Tibial nerve (tissue), 4 donors: ENCODE results near the gene PSMD12. TPM values are rescaled to one million over a fixed set of nuclear protein-coding genes. Genes with fewer than 3 reads are reported as not detected.
"Not testable (repeated sequence)": the region's sequence is repeated elsewhere in the genome, so short reads cannot be mapped to it uniquely, and the experiment has no call there.

Experiments used
- DNase-seq, 2 donors: peaks; one replicate each; pipeline ENCODE4 v3.0.0-alpha.2; 2019; ENCODE audit warnings: low spot score in 2 of 2
- H3K27ac ChIP-seq, 4 donors: fragments of 200-600 bp; sonication (generic) in 3 of 4; one replicate each; pipeline ENCODE4 v1.5.1; 2017 to 2019; ENCODE audit warnings: mild to moderate bottlenecking in 1 of 4
- H3K27me3 ChIP-seq, 2 donors: fragments of 200-600 bp; sonication (generic) in 1 of 2; one replicate each; pipeline versions ENCODE4 v1.5.1 to v1.6.0; 2017 to 2019
- H3K36me3 ChIP-seq, 3 donors: fragments of 200-600 bp; sonication (generic); one replicate each; pipeline ENCODE4 v1.5.1; 2018 to 2019
- H3K4me1 ChIP-seq, 4 donors: fragments of 200-600 bp; sonication (generic) in 3 of 4; one replicate each; pipeline ENCODE4 v1.5.1; 2017 to 2019
- H3K4me3 ChIP-seq, 4 donors: fragments of 200-600 bp; sonication (generic) in 3 of 4; one replicate each; pipeline ENCODE4 v1.5.1; 2017 to 2019; ENCODE audit warnings: mild to moderate bottlenecking in 1 of 4, moderate library complexity in 1 of 4
- H3K9me3 ChIP-seq, 4 donors: fragments of 200-600 bp; sonication (generic) in 3 of 4; one replicate each; pipeline ENCODE4 v1.5.1; 2017 to 2019
- EP300 ChIP-seq, 2 donors: sonication (generic); formaldehyde crosslinking; IDR thresholded peaks; one replicate each; pipeline ENCODE4 v1.6.1; 2017; ENCODE audit warnings: antibody characterized with exemption in 2 of 2, mild to moderate bottlenecking in 1 of 2
- POLR2A ChIP-seq, 2 donors: fragments of 450-650 bp; IDR thresholded peaks; one replicate each; pipeline ENCODE4 v1.6.1; 2017; ENCODE audit warnings: antibody characterized with exemption in 2 of 2, mild to moderate bottlenecking in 2 of 2, moderate library complexity in 2 of 2
- WGBS, 2 donors: methylation state at CpG; one replicate each; pipeline ENCODE4 v1.1.5; 2018; 5-methylcytosine and 5-hydroxymethylcytosine counted together
- total RNA-seq, 4 donors: library from RNA; depleted of rRNA; stranded (reverse); fragments of >200 nt; gene quantifications; one replicate each; pipeline ENCODE4 v1.1.0, GENCODE V29; 2016
- TF ChIP-seq, protein P1 (sequence below), 5 experiments: fragments of 200-600 bp in 3 of 5; fragments of 450-650 bp in 2 of 5; sonication (generic) in 3 of 5; IDR thresholded peaks; one replicate each; pipeline ENCODE4 v1.5.1; 2016 to 2019; ENCODE audit warnings: antibody characterized with exemption in 5 of 5, mild to moderate bottlenecking in 3 of 5, moderate library complexity in 2 of 5

The PSMD12 gene
- total RNA-seq, 4 donors from 2014 or later: 16.1 to 24.7 (median 22.4) TPM

DNA sequence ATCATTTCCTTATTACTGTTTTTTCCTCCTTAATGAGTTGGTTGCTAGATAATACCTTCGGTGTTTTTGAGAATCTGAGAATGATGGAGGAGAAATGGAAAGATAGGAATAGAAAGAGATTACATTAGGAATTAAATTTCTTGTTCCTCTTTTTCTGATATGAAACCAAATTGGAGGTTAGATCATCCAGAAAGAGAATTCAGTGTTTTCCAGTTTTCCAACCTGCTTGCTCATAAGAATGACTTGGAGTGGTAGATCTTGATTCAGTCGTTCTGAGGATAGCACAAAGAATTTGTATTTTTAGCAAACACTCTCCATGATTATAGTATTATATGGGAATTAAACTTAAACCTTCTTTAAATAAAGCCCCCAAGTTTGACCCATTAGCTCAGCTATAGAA is 46.6 kb upstream of the PSMD12 start:
- Histone ChIP-seq H3K27ac (no peak overlapping the region), H3K9me3 (peaks cover 0 to 4% (median 0%) of the 10 kb centered on the region in 4 donors), H3K4me3 (no peak overlapping the region), H3K4me1 (peaks cover 0 to 4% (median 0%) of the 10 kb centered on the region in 4 donors), H3K27me3 (no peaks in the 10 kb centered on the region), H3K36me3 (no peaks in the 10 kb centered on the region)
- no peak for TF ChIP-seq POLR2A (IDR thresholded peaks at IDR 0.05)
- TF ChIP-seq, protein P1, sequence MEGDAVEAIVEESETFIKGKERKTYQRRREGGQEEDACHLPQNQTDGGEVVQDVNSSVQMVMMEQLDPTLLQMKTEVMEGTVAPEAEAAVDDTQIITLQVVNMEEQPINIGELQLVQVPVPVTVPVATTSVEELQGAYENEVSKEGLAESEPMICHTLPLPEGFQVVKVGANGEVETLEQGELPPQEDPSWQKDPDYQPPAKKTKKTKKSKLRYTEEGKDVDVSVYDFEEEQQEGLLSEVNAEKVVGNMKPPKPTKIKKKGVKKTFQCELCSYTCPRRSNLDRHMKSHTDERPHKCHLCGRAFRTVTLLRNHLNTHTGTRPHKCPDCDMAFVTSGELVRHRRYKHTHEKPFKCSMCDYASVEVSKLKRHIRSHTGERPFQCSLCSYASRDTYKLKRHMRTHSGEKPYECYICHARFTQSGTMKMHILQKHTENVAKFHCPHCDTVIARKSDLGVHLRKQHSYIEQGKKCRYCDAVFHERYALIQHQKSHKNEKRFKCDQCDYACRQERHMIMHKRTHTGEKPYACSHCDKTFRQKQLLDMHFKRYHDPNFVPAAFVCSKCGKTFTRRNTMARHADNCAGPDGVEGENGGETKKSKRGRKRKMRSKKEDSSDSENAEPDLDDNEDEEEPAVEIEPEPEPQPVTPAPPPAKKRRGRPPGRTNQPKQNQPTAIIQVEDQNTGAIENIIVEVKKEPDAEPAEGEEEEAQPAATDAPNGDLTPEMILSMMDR (IDR thresholded peaks at IDR 0.05): no peak
- TF ChIP-seq EP300 (IDR thresholded peaks at IDR 0.05): no peak
- DNase-seq: no peak
- 63 to 68% methylated on average over 2 of the region's 2 CpGs for whole genome bisulfite sequencing, 2 donors

DNA sequence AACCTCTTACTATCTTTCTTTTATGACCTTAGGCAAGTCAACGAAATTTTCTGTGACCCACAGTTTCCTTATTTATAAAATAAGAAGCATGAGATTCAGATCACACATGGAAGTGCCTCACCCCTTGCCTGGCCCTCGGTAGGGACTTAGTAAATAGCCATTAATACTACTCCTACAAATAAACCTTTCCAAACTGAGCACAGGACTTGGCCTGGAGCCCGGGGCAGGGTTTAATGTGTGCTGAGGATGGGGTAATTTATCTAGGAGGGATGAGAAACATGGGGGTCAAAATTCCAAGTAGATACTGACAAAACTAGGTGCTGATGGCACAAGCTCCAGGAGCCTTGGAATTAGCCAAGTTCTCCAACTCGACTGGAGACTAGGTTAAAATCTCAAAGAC is 45.7 kb upstream of the PSMD12 start:
- H3K27me3 ChIP-seq: no peaks in the 10 kb centered on the region
- H3K27ac ChIP-seq: no peak overlapping the region
- peaks cover 0 to 4% (median 0%) of the 10 kb centered on the region in 4 donors for H3K4me1 ChIP-seq
- no peaks in the 10 kb centered on the region for H3K36me3 ChIP-seq
- H3K4me3 ChIP-seq: no peak overlapping the region
- TF ChIP-seq EP300 (IDR thresholded peaks at IDR 0.05) (no peak), POLR2A (IDR thresholded peaks at IDR 0.05) (no peak)
- TF ChIP-seq, protein P1 (IDR thresholded peaks at IDR 0.05): no peak
- no peak for DNase-seq
- H3K9me3 ChIP-seq: peaks cover 0 to 4% (median 0%) of the 10 kb centered on the region in 4 donors
- 60 to 63% methylated on average over 4 of the region's 4 CpGs for WGBS, 2 donors

DNA sequence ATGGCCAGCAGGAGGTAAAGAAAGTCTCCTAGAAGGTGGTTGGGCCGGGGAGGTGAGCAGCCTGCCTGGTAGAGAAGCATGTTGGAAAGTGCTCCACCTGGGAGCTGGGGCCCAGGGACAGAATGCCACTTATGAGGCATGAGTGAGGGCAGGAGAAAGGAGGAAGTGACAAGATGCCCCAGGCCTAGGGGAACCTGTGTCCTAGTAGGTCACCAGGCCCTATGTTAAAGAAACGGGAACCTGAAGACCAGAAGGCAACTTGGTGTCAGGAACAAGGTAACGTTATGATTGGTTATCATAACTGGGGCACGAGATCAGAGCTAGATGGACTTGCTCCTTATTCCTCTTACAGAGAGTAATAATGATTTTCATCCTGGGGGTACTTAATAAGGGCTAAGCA is 45.0 kb upstream of the PSMD12 start:
- 91% methylated on average over 4 of the region's 4 CpGs for WGBS, 2 donors
- no peak for TF ChIP-seq POLR2A (IDR thresholded peaks at IDR 0.05)
- TF ChIP-seq EP300 (IDR thresholded peaks at IDR 0.05): no peak
- TF ChIP-seq, protein P1 (IDR thresholded peaks at IDR 0.05): no peak
- peaks cover 0 to 4% (median 0%) of the 10 kb centered on the region in 4 donors for H3K9me3 ChIP-seq
- no peak overlapping the region for H3K4me3 ChIP-seq
- no peaks in the 10 kb centered on the region for H3K36me3 ChIP-seq
- H3K27ac ChIP-seq: no peak overlapping the region
- no peak for DNase-seq
- no peaks in the 10 kb centered on the region for H3K27me3 ChIP-seq
- H3K4me1 ChIP-seq: peaks cover 0 to 4% (median 0%) of the 10 kb centered on the region in 4 donors

DNA sequence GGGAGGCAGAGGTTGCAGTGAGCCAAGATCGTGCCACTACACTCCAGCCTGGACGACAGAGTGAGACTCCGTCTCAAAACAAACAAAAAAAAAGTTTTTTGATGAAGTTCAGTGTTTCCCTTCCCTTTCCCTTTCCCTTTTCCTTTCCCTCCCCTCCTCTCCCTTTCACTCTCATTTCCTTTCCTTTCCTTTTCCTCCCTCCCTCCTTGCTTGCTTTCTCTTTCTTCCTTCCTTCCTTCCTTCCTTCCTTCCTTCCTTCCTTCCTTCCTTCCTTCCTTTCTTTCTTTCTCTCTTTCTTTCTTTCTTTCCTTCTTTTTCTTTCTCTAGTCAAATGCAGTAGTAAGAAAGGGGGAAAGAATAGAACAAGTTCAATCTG is 42.1 kb upstream of the PSMD12 start:
- not testable (repeated sequence) for DNase-seq, H3K4me3 ChIP-seq, H3K9me3 ChIP-seq, H3K27me3 ChIP-seq, H3K36me3 ChIP-seq, H3K27ac ChIP-seq, H3K4me1 ChIP-seq
- WGBS, 2 donors: 54 to 88% methylated on average over 3 of the region's 3 CpGs

DNA sequence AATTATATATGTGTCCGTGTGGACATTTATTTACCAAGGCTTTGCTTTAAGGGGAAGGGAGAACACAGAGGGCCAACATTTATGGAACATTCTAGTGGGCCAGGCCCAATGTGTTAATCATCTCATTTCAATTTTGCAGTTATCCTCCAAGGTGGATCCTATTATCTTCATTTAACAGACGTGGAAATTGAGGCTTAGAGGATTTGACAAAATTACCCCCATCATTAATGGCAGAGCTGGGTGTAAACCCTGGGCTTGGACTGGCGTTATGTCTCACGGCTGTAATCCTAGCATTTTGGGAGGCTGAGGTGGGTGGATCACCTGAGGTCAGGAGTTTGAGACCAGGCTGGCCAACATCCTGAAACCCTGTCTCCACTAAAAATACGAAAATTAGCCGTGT is 37.1 kb upstream of the PSMD12 start:
- H3K4me3 ChIP-seq: no peak overlapping the region
- DNase-seq: no peak
- H3K9me3 ChIP-seq: no peaks in the 10 kb centered on the region
- no peak for TF ChIP-seq POLR2A (IDR thresholded peaks at IDR 0.05)
- no peak for TF ChIP-seq EP300 (IDR thresholded peaks at IDR 0.05)
- TF ChIP-seq, protein P1 (IDR thresholded peaks at IDR 0.05): no peak
- WGBS, 2 donors: 88 to 89% methylated on average over 6 of the region's 6 CpGs
- no peaks in the 10 kb centered on the region for H3K36me3 ChIP-seq
- no peaks in the 10 kb centered on the region for H3K27me3 ChIP-seq
- no peaks in the 10 kb centered on the region for H3K4me1 ChIP-seq
- no peak overlapping the region for H3K27ac ChIP-seq

DNA sequence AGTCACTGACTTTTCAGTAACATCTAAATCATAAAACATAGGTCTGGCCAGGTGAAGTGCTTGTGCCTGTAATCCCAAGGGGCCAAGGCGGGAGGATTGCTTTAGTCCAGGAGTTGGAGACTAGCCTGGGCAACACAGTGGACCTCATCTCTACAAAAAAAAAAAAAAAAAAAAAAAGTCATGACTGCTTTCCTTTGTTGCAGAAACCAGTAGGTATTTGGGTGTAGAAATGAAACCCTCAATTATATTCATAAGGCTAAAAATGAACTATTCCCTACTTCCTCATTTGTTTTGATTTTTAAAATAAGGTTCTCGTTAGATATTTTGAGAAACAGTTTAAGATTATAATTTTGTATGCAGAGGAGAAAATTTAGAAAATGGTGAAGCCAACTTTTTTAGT is 36.7 kb upstream of the PSMD12 start:
- no peaks in the 10 kb centered on the region for H3K36me3 ChIP-seq
- no peaks in the 10 kb centered on the region for H3K4me1 ChIP-seq
- no peak overlapping the region for H3K4me3 ChIP-seq
- TF ChIP-seq, protein P1 (IDR thresholded peaks at IDR 0.05): no peak
- TF ChIP-seq POLR2A (IDR thresholded peaks at IDR 0.05): no peak
- TF ChIP-seq EP300 (IDR thresholded peaks at IDR 0.05): no peak
- WGBS, 2 donors: 81 to 85% methylated on average over 2 of the region's 2 CpGs
- no peak overlapping the region for H3K27ac ChIP-seq
- no peaks in the 10 kb centered on the region for H3K27me3 ChIP-seq
- no peak for DNase-seq
- no peaks in the 10 kb centered on the region for H3K9me3 ChIP-seq
